ENCODE data around the gene ZER1.

ZER1 gene

DNA sequence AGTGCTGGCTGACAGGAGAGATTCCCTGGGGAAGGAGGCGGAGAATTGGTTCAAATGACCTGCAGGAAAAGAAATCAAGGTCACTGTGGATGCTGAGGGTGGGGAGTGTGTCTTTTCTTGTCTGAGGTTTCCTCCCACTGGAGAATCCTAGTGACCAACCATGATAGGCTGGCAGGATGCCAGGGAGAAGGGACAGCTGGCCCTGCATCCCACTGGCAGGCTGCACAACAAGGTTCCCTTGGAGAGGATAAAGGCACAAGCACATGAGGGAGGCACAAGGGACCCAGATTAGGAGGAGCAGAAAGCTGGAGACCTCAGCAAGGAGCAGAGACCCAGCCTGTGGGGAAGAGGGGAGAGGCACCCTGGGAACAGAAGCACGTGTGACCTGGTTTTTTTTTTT, 36.4 kb downstream of the ZER1 start:
- DNase-seq (ENCODE audit: low spot score) = no peak

GRCh38 chr9:128733256-128733655, 38.5 kb downstream of the ZER1 start:
- DNase-seq (ENCODE audit: low spot score) = peak; percentile 98

DNA sequence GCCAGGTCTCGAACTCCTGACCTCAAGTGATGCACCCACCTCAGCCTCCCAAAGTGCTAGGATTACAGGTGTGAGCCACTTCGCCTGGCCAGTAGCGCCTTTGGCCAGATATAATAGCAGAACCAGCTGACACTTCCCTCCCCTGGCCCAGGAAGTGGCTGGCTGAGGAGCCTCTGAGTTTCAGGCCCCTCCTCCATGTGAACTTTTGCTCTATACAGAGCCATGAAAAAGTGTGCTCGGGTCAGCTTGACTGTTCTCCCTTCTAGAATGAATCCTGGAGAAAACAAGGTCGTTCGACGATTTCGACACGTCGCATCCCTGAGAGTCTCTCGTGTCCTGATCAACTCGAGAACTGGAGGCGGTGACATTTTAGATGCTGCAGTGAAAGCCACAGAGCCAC, 39.2 kb downstream of the ZER1 start:
- DNase-seq (ENCODE audit: low spot score) = no peak

DNA sequence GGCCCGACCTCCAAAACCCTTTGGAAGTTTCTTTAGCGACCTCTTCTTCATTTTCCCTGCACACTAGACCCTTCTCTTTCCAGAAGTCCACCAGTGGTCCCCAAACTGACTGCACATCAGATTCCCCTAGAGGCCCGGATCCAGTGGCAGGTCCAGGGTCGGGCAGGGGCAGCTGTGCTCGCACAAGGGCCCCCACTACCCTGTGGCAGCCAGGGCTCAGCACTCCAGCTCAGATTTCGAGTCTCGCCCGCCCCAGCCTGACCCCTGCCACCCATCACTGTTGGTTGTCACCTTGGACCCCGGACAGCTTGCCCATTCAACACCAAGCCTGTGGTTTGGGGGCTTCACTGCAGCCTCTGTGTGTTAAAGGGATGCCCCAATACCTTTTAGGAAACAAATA, 40.0 kb downstream of the ZER1 start:
- DNase-seq (ENCODE audit: low spot score) = no peak

- no peak for DNase-seq (ENCODE audit: low spot score)
These were observed 40.6 kb downstream of the ZER1 start for GRCh38 chr9:128731093-128731492.

DNA sequence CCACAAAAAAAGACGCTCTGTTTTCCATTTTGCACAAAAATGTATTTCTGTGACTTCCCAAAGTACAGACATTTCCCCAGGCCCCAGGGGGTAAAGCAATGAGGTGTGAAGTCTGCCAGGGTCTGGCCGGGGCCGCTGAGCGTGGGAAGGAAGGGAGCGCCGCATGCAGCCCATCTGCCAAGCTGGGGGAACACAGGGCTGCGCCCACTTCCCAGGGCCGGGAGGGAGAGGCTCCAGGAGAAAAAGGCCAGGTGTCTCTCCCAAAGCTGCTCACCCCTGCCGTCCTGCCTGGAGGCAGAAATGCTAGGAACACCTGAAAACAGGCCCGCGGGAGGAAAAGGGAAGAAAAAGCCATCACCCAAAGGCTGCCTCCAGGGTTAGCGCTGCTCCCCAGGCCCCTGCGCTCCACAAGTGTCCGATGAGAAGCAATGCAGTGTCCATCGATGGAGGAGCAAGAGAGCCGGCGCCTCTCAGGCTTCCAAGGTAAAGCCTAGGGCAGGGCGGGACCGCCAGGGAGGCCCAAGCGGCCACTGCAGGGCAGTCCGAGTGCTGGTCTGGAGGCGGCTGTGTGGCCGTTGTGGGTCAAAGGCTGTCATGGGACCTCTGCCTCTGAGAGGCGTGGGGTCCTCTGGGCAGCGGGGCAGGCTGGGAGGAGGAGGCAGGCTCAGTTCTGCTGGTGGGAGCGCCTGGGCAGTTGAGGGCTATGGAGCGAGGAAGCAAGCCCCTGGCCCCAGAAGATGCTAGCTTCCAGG, 41.8 kb downstream of the ZER1 start:
- DNase-seq (ENCODE audit: low spot score) = no peak

DNA sequence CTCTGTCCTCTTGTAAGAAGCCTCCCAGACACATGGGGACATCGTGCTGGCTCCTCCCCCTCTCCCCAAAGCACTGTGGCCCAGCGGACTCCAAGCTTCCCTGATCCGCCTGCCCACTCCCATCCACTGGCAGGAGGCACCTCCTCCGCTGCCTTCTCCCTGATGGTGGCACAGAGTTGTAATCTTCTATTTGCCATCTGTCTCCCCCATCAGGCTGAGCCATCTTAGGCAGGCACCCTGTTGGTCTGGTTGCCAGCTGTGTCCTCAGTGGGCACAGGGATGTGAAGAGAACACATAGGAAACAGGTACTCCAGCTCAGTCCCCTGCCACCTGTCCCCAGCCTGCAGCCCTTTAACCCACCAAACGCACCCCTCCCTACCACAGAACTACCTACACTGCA, 42.4 kb downstream of the ZER1 start:
- DNase-seq (ENCODE audit: low spot score) = no peak

GRCh38 chr9:128728298-128728697, 43.4 kb downstream of the ZER1 start:
- no peak for DNase-seq (ENCODE audit: low spot score)

GRCh38 chr9:128727640-128728248, 44.0 kb downstream of the ZER1 start:
- DNase-seq (ENCODE audit: low spot score) = no peak

DNA sequence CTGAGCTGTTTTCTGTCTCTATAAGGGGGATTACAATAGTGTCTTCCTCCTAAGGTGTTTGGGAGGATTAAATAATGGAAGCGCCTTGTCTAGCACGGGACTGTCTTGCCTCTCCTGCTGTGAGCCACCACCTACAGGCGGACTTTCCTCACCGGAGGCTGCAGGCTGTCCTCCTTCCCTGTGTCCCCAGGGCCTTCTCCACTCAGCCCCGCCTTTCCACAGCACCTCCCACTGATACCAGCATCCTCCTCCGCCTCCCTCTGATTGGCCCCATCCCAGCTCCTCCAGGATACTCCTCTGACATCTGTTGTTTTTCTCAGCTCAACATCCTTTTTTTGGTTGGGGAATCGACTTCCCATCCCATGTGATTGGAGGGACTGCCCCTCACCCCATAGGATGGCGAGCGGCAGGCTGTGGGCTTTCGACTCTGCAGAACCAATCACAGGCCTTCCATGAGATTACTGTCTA, 46.9 kb downstream of the ZER1 start:
- DNase-seq (ENCODE audit: low spot score) = peak; percentile 80

- DNase-seq (ENCODE audit: low spot score) = peak; percentile 100
These were observed 47.6 kb downstream of the ZER1 start, which contains the start of gene ZDHHC12 for GRCh38 chr9:128723866-128724743. ZDHHC12 (minus strand) TSS chr9:128724127; CDS start chr9:128724093, 34 bp downstream.

DNA sequence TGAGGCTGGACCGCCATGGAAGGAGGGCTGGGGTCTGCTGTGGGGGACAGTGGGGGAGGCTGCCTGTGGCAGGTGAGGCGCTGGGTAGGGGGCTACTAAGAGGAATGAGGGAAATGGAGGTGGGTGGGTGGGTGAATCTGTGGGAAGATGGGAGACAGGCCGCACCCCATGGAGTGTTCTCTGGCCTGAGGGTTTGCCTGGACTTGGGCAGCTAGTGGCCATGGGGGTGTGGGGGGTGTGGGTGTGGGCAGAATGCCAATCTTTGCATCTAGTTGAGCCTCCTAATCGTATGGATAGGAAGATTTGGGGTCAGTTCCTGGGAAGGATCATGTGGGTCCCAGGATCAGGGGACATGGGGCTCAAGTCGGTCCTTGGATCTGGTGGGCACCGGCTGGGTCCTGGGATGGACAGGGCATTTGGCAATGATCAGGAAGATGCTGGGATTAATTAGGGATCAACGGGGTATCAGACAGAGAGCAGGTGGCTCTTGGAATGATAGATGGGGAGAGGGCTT, 48.3 kb downstream of the ZER1 start:
- DNase-seq (ENCODE audit: low spot score) = peak; percentile 58

DNA sequence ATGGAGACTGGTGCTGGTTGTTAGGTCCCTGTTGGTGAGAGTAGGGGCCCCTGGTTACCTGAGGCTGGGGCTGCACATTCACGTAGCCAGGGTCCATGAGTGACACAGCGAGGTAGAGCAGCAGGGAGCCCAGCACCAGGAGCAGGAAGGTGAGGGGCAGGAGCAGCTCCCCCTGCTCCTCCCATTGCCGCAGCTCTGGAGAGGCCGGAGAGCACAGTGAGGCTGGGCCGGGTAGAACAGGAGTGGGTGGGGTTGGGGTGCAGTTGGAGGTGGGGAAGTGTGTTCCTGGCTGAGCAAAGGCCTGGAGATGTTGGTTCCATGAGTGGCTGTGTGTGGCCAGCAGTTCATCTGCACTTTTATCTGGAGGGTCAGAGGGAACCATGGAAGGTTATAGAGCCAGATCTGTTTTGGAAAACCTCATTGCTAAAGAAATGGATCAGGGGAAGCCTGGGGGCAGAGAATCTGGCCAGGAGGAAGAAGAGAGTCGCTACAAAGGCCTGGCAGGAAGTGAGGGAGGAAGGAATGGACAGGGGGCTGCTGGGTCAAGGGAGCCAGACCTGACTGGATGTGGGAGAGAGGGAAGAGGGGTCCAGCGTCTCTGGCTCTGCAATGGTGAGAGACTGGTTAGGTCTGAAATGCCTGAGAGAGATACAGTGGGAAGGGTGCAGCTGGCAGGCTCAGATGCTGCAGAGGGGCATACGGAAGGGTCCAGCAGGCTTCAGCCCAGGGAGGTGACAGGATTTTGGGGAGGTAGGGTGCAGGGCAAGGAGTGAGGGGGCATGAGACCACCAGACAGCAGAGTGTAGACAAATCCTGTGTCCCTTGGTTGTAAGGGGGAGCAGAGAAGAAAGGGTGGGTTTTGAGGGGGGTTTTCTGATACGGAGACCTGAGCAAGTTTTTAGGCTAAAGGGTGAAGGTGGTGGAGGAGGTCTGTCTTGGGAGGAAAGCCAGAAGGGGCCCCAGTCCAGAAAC, 49.1 kb downstream of the ZER1 start:
- DNase-seq (ENCODE audit: low spot score) = no peak

- DNase-seq (ENCODE audit: low spot score) = no peak
These were observed 50.2 kb downstream of the ZER1 start for GRCh38 chr9:128721487-128722010.

DNA sequence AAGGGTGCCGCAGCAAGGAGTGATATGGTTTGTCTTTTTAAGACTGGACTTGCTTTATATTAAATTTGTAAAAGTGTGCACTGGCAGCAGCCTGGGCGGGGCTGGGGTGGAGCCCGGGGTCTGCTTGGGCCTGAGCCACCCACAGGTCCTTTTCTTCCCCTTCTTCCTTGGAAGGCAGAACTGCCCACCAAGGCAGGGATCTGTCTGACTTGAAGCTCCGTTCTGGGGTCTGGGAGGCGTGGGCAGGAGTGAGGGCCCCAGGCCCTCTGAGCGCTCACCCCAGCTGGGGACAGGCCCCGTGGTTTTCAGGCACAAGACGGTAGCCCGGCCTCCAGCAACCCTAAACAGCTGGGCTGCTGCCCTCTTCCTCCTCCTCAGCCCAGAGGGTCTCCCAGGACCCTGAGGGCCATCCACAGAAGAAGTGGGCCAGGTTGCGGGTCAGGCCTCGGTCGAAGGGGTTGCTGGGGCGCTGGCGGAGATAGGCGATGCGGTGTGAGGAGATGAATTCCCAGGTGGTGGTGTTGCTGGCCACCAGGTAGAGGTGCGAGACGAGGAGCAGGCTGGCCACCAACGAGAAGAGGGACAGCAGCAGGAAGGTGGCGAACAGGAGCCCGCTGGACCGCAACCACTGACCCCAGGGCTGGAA, 50.8 kb downstream of the ZER1 start:
- no peak for DNase-seq (ENCODE audit: low spot score)

GRCh38 chr9:128719919-128720605, 51.7 kb downstream of the ZER1 start:
- no peak for DNase-seq (ENCODE audit: low spot score)

- DNase-seq (ENCODE audit: low spot score) = no peak
These were observed 53.3 kb downstream of the ZER1 start for GRCh38 chr9:128718475-128718874.

GRCh38 chr9:128718047-128718446, 53.7 kb downstream of the ZER1 start:
- no peak for DNase-seq (ENCODE audit: low spot score)

DNA sequence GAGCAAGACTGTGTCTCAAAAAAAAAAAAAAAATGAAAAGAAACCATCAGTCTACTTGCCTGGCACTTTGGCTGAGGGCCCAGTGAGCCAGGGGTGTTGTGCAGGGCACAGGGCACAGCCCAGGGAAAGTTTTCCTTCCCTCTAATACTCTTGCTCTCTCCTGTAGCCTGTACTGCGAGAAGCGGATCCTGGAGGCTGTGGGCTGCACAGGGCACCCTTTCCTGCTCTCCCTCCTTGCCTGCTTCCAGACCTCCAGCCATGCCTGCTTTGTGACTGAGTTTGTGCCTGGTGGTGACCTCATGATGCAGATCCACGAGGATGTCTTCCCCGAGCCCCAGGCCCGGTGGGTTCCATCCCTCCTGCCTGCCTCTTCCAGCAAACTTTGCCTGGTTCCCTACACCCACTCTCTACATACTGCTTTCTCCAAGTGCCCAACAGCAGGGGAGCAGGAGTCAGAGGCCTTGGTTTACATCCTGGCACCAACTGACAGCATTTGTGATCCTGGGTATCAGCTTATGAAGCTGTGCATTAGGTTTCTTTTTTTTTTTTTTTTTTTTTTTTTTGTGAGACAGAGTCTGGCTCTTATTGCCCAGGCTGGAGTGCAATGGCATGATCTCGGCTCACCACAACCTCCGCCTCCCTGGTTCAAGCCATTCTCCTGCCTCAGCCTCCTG, 55.0 kb downstream of the ZER1 start:
- no peak for DNase-seq (ENCODE audit: low spot score)
